ENCODE measurements around the gene VKORC1.

The VKORC1 gene

DNA sequence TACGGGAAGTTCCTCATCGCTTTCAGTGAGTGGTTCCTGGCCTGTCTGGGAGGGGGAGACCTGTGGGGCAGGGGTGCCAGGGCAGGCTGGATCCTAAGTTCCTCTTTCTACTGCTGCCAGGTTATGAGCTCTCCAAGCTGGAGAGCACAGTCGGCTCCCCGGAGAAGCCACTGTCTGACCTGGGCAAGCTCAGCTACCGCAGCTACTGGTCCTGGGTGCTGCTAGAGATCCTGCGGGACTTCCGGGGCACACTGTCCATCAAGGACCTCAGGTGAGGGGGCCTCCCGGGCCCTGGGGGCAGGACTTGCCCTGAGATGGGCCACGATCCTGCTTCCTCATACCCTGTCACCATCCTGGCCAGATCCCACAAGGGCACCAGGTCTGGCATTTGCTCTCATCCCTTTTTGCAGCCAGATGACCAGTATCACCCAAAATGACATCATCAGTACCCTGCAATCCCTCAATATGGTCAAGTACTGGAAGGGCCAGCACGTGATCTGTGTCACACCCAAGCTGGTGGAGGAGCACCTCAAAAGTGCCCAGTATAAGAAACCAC lies 35.8 kb upstream of the VKORC1 start:
- no peak for DNase-seq (ENCODE audit: low spot score)

DNA sequence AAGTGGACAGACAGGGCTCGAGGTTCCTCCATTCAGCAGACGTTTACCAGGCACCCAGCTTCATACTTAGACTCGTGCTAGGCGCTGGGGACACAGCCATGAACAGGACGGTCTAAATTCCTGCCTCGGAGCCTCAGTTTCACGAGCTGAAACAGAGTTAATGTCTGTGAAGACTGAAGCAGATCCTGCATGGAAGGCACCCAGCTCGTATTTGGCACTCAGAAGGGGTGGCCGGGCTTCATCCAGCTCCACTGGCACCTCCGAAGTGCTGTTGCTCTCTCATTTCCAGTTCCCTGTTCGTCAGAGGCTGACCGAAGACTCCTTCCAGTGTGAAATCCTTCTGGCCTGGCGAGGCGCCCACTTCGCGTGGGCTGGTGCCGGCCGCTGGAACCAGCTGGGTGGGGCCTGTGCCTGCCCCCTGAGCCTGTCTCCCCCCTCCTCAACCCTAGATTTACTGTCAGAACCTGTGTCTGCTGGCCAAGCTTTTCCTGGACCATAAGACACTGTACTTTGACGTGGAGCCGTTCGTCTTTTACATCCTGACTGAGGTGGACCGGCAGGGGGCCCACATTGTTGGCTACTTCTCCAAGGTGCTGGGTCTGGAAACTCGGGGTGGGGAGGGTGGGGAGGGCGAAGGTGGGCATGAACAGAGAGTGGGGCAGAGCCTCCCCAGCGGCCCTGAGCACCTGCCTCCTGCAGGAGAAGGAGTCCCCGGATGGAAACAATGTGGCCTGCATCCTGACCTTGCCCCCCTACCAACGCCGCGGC lies 35.2 kb upstream of the VKORC1 start:
- no peak for DNase-seq (ENCODE audit: low spot score)

DNA sequence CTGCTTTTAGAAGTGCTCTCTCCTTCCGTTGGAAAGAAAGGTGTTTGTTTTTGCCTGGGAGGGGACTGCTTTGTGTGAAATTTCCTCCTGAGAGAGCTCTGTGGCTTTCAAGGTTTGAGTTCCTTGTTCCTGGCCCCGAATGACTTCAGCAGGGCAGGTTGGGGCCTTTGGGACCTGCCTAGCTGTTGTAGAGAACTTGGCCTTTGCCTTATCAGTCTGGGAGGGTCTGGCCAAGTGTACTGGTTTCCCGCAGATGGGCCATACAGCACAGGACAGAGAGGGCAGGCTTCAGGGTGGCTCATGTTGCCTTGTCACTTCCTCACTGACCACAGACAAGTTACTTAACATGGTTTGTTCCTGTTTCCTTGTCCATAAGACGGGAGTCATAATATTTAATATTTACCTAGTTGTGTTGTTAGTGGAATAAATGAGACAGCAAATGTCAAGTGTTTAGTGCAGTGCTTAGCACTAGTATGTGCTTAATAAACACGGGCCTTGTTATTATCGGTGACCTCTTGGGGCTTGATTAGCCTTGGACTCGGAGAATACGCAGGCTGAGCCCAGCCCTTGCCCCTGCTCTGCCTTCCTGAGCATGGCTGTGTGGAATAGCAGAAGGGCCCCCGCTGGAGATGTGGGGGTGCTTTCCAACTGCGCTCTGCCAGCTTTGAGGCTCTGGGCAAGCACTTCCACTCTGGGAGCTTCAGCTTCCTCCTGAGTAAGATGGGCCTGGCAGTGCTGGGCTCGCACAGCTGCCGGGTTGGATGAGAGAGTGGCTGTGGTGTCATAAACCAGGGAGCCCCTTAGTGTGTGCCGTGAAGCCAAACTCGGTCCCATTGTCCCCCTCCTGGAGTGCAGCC lies 34.3 kb upstream of the VKORC1 start:
- DNase-seq (ENCODE audit: low spot score) = no peak

DNA sequence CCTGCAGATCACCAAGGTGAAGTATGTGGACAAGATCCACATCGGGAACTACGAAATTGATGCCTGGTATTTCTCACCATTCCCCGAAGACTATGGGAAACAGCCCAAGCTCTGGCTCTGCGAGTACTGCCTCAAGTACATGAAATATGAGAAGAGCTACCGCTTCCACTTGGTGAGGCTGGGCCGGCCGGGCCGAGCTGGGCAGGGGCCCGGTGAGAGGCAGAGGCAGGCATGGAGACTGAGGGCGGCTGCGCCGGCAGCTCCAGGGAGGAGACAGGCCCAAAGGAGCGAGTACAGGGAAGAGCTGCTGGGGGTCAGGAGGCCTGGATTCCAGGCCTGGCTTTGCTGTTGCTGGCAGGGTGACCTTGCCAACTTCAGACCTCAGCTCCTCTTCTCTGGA lies 32.6 kb upstream of the VKORC1 start:
- no peak for DNase-seq (ENCODE audit: low spot score)

DNA sequence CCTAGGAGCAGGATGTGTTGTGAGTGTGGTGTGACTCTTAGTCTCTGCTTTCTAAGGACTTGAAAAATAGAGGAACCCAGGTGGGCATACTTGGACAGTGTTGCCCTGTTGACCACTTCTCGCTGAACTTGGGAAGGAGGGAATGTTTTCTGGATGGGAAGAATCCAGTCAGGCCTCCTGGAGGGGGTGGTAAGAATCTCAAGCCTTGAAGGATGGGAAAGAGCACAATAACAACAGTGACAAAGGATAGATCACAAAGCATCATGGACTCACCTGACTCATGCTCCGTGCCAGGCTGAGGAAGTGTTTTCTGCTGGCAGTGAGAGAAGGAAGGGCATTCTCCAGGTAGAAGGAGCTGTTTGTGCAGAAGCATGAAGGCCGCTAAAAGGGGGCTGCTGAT lies 31.2 kb upstream of the VKORC1 start:
- no peak for DNase-seq (ENCODE audit: low spot score)

DNA sequence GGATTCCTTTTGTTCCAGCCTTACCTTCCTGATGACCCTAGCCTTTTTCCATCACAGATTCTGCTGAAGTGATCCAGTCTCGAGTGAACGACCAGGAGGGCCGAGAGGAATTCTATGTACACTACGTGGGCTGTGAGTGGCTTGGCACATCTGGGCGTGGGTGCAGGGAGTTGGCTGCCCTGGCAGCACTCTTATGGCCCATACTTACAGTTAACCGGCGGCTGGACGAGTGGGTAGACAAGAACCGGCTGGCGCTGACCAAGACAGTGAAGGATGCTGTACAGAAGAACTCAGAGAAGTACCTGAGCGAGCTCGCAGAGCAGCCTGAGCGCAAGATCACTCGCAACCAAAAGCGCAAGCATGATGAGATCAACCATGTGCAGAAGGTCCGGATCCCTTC lies 25.5 kb upstream of the VKORC1 start:
- DNase-seq (ENCODE audit: low spot score) = no peak

DNA sequence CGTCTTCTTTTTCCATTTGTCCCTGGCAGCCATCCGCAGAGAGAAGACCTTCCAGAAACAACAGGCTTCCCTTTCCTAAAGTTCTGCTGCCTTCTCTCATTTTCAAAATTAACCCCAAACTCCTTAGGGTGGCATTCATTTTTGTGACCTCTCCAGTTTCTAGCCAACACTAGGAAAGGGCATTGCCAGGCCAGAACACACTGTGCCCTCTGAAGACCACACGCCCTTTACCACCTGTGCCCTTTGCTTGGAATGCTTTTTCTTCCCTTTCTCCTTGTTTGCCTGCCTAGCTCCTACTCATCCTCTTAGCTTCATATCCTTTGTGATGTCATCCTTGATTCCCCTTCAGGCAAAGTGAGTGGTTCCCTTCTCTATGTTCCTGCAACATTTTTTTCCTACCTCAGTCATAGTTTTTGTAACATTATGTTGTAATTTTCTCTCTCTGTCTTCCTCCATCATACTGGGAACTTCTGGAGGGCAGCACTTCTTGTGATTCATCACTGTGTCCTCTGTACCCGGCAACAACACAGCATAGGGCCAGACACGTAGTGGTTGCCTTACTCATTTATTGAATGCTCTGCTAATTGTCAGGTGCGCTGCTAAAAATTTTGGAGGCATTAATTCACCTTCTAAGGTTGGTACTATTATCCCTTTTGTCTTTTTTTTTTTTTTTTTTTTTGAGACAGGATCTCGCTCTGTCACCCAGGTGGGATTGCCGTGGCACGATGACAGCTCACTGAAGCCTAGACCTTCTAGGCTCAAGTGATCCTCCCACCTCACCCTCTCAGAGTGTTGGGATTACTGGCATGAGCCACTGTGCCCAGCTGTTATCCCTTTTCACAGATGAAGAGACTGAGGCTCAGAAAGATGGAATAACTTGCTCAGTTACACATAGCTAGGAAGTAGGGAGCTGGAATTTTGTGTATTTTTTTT lies 23.9 kb upstream of the VKORC1 start:
- no peak for DNase-seq (ENCODE audit: low spot score)

DNA sequence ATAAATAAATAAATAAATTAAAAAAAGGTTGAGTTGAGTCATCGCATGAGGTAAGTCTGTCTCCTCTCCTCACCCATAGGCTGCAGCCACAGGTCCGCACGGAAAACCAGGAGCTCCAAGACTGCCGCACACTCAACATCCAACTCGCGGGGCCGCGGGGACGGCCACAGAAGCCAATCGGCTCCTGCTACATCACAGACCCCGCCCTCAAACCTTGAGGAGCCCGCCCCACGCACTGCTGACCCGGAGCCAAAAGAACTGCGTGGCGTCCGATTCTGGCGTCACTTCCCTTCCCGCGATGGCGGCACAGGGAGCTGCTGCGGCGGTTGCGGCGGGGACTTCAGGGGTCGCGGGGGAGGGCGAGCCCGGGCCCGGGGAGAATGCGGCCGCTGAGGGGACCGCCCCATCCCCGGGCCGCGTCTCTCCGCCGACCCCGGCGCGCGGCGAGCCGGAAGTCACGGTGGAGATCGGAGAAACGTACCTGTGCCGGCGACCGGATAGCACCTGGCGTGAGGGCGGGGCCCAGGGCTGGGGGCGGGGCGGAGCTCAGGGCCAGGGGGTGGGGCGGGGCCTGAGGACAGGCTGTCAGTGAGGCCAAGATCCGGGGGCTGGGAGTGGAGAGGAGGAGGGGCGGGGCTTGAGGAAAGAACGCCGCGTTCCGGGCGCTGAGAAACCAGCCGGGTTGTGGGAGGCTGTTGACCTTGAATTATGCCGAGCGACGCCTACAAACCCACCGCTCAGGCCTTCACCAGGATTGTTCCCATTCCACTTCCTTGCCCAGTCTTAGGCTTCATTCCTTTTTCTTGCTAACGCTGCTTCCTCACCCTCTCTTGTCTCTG lies 23.0 kb upstream of the VKORC1 start, which contains the start of gene KAT8:
TSS of gene KAT8 (plus strand) at position 281 of the 839 bp plus-strand sequence. CDS start at position 299, 18 bp downstream.
- peak; percentile 99 for DNase-seq (ENCODE audit: low spot score)

DNA sequence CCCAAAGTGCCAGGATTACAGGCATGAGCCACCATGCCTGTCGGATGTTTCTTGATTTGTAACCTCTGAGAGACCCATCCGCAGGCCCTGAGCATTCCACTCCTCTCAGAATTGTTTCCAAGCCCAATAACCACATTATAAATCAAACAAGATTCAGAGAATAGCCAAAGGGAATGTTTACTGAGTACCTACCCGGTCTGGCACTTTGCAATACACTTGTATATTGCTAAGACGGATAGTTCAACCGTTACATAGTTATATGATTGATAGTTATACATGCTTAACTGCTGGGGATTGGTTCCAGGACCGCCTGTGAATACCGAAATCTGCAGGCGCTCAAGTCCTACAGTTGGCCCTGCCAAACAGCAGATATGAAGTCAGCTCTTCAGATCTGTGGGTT lies 19.9 kb upstream of the VKORC1 start:
- DNase-seq (ENCODE audit: low spot score) = no peak

DNA sequence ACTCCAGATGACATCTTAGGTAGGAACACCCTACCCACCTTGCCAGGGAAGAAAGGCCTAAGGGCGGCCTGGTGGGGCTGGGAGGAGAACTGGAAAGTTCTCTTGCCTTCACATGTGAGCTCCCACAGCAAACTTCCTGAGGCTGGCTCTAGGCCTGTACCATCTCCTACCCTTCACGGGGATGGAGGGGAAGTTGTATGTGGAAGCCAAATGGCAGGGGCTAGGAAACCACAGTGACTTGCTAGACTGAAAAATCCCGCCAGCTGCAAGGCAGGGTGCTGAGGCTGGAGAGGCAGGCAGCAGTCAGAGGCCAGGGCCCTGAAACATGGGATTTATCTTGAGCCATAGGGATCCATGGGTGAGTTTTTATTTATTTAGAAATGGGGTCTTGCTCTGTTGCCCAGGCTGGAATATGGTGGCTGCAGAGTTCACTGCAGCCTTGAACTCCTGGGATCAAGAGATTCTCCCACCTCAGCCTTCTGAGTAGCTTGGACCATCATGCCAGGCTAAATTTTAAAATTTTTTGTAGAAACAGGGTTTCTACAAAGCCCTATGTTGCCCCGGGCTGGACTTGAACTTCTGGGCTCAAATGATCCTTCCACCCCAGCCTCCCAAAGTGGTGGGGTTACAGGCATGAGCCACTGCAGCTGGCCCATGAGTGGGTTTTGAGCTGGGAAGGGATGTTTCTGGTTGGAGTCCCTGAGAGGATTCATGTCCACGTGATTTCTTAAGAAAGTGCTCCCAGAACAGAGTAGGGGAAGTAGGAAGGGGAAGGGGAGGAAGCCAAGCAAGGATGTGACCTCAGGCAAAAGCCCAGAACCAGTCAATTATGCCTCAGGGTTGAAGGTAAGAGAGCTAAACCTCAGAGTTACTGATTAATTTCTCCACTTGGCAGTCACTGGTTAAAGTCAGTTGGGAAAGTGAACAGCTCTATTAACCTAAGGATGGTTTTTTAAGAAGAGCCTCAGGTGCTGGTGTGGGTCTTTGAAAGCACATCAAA lies 18.8 kb upstream of the VKORC1 start:
- no peak for DNase-seq (ENCODE audit: low spot score)

DNA sequence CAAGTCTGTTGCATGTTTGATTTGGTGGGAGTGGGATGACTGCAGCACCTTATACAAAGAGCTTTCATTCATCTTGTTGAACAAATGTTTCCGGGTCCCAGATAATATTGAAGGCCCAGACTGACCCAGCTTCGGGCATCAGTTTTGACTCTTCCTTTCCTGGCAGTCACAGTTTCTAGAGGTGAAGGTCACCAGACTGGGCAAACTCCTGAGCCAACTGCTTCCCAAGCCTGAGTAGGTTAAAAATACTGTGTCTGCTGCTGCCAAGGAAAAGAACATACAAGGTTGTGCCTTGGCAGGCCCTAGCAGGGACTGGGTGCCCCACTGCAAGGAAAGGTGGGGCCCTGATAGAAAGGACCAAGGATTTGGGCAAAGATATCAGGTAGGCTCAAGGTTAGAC lies 18.1 kb upstream of the VKORC1 start:
- DNase-seq (ENCODE audit: low spot score) = no peak

DNA sequence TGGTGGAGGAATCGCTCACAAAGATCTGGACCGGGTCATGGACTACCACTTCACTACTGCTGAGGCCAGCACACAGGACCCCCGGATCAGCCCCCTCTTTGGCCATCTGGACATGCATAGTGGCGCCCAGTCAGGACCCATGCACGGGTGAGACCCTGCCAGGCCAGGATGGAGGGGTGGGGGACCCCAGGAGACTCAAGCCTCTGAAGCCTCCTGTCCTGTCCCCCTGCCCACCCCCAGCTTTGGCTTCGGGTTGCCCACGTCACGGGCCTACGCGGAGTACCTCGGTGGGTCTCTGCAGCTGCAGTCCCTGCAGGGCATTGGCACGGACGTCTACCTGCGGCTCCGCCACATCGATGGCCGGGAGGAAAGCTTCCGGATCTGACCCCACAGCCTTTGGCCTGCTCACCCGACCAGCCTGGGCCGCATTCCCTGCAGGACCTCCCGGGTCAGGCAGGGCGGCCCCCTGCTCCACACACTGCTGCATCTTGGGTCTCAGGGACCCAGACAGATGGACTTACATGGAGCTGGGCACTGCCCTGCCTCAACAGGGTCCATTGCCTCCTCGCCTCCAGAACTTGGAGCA lies 17.4 kb upstream of the VKORC1 start:
- DNase-seq (ENCODE audit: low spot score) = no peak

DNA sequence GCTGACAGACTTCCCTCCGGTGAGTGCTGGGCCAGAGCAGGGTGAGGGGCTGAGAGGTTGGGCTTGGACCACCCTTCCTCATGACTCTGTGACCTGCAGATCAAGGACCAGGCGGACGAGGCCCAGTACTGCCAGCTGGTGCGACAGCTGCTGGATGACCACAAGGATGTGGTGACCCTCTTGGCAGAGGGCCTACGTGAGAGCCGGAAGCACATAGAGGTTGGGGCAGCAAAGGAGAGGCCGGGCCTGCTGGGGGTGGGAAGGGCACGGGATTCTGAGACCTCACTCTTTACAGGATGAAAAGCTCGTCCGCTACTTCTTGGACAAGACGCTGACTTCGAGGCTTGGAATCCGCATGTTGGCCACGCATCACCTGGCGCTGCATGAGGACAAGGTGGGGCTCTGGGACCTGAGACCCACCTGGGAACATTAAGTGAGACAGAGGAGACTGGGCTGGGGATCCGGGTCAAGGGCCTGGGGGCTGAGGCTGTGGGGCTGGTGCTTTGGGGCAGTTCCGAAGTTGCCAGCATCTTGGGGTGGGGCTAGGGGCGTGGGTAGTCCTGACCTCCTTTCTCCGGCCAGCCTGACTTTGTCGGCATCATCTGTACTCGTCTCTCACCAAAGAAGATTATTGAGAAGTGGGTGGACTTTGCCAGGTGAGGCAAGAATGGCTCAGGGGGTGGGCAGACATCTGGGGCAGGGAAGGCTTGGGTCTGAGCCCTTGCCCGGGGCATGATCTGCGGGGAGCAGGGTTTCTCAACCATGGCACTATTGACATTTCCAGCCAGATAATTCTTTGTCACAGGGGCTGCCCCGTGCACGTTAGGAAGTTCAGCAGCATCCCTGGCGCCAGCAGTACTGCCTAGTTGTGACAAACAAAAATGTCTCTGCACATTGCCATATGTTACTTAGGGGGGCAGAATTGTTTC lies 15.8 kb upstream of the VKORC1 start:
- no peak for DNase-seq (ENCODE audit: low spot score)

DNA sequence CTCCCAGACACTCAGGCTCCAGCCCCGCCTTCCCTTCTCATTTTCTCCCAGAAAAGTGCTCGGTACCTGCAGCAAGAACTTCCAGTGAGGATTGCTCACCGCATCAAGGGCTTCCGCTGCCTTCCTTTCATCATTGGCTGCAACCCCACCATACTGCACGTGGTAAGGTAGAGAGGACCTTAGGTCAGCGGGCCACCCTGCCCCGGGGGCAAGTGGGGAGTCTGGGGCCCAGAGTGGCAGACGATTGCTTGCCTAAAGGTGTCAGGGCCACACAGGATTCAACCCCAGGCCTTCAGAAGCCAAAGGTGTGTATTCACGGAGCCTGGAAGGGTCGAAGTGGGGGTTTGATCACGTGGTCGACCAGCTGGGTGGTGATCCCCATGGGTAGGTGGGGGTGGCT lies 15.0 kb upstream of the VKORC1 start:
- DNase-seq (ENCODE audit: low spot score) = no peak

DNA sequence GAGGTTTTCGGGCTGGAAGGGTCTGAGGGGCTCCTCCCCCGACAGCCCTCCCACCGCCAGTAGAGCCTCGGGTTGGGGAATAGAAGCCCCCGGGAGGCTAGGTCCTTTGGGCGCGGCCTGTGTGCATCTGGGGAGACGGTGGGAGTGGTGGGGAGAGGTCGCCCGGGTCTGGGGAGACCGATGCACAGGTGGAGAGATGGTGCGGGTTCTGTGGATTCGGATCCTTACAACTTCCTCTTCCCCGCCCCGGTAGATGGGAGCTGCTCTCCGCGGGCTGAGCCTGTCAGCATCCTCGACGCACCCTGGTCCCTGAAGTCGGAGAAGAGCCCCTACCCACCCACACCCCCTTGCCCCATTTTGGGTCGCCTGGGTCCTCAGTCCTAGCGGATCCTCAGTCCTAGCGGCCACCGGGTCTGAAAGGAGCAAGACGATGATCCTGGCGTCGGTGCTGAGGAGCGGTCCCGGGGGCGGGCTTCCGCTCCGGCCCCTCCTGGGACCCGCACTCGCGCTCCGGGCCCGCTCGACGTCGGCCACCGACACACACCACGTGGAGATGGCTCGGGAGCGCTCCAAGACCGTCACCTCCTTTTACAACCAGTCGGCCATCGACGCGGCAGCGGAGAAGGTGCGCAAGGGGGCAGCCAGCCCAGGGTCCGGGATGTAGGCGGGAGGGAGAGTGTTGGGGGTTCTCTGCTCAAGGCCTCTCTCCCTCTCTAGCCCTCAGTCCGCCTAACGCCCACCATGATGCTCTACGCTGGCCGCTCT lies 14.4 kb upstream of the VKORC1 start:
- no peak for DNase-seq (ENCODE audit: low spot score)

DNA sequence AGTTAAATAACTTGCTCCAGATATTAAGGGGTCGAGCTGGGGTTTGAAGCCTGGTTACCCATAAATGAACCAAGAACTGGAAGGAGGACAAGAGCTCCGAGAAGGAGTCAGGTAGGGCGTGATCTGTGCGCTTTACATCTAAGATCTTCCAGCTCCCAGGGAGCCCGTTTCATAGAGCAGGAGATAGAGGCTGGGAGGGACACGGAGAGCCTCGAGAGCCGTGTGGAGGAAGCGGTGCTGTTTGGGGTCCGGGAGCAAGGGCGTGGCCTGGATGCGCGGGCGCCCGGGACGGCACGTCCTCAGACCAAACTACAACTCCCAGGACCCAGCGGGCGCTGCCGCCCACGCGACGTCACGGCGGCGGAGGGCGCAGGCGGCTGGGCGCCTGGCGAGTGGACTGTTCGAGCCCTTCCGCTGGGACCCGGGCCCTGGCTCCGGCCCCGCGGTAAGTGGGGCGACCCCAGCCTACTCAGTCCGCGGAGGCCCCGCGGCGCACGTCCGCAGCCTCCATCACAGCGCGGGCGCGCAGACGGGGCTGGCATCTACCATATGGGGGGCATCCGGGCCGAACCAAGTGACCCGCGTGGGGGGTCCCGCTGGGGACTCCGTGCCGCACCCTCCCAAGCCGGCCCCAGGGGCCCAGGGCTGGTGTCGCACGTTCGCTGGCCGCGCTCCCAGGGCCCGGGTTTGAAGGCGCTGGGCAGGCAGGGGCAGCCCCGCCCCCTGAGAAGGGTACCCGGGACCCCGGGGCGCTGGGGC lies 13.6 kb upstream of the VKORC1 start, which contains the start of gene BCKDK:
TSS of gene BCKDK (plus strand) at position 352 of the 759 bp plus-strand sequence. CDS start 838 bp downstream, outside the sequence.
- peak; percentile 81 for DNase-seq (ENCODE audit: low spot score)
